ENCODE measurements around the gene NCF4.

NCF4 gene

DNA sequence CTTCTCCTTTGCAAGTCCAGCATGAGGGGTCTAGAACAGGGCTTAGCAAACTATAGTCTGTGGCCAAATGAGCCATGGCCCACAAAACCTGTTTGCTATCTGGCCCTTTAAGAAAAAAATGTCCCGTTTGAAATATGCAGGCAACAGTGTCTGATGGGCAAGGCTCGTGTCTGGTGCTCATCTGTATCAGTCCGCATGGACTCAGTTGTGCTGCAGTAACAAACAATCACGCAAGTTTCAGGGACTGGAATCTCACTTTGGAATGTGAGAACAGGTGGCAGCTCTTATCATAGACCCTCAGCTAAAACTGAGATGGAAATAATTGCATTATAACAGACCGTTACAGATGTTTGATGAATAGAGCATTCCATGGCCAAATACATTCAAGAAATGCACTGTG, 24.9 kb upstream of the NCF4 start:
- DNase-seq (ENCODE audit: low read depth in 3 of 3, low spot score in 1 of 3) = no peak

DNA sequence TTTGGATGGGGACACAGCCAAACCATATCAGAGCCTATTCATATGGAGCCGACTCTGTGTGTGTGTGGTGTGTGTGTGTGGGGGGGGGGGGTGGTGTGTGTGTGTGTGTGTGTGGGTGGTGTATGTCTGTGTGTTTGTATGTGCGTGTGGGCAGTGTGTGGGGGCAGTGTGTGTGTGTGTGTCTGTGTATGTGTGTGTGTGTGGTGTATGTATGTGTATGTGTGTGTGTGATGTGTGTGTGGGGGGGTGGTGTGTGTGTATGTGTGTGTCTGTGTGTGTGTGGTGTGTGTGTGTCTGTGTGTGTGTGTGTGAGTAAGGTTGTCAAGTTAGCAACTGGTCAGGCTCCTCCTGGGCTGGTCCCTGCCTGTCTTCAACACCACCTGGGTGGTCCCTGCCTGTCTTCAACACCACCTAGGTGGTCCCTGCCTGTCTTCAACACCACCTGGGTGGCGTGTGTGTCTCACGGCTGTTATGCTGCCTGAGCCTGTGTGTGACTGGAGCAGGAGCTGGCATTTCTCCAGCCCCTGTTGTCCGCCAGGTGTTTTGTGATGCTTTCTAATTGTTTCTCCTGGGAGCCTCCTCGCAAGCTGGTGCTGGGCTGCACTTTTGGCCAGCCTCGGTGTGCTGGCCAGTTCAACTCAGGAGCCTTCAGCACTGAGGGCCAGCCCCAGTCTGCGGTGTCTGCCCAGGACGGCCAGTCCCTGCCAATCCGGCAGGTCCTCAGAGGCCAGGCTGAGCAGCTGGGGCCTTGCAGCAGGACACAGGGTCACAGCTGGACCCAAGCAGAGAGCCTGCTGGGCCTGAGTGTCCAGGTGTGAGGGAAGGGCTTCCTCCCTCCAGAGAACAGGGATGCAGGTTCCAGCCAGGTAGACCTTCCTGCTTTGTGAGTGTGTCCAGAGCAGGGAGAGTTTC, 22.4 kb upstream of the NCF4 start:
- DNase-seq (ENCODE audit: low read depth in 3 of 3, low spot score in 1 of 3) = no peak

DNA sequence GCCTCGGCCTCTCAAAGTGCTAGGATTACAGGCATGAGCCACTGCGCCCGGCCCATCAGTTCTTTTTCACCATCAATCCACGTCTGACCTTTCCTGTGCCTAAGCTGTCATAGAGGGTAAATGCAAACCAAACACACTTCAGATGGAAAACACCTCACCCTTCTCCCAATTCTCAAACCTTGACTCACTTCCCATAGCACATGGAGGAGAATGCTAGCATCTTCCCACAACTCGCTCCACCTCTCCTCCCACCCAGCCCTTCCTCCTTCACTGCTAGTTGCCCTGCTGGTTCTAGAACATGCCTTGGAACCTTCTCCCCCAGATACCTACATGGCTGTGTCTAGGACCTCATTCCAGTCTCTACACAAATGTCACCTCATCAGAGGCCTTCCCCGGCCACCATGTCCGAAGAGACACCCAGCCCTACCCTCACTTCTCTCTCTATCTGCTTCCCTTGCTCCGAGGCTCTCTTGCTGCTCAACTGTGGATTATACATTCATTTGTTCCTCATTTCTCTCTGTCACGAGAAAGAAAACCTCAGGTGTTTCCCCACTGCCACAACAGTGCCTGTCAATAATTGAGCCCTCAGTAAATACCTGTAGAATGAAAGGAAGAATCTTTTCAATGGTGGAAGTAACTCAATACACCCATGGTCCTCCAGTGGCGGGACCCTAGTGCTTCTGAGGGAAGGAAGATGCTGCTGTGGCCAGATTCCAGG, 21.3 kb upstream of the NCF4 start:
- DNase-seq (ENCODE audit: low read depth in 3 of 3, low spot score in 1 of 3) = no peak

DNA sequence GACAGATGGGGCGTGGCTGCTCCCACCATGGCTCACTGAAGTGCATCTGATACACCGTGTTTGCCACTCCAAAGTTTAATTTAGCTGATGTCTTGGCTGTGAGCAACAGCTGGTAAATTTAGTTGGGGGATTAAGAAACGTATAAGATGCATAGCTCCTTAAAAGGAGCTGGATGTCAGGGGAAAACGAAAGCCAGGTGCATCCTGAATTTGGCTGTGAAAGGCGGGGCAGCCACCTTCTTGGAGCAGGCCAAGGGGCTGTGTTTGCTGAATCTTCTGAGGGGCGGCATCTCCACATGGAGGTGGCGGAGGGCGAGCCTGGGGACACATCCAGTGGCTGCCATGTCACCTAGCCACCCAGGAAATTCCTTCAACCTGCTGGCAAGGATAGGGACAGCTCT, 20.7 kb upstream of the NCF4 start:
- DNase-seq (ENCODE audit: low read depth in 3 of 3, low spot score in 1 of 3) = no peak

DNA sequence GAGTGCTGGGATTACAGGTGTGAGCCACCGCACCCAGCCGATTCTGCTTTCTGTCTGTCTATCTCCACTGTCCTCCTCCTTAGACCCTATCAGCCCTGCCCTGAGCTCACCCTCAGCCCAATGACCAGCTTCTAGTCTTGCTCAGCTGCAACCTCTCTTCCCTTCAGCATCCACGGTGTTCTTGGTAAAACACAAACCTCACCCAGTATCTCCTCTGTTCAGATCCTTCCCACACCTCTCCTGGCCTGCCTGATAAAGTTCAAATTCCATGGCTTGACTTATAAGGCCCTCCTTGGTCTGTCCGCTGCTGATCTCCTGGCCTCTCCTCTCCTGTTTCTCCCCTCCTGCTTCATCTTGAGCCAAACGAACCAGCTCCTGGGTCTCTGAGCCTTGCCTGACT, 14.5 kb upstream of the NCF4 start:
- no peak for DNase-seq (ENCODE audit: low read depth in 3 of 3, low spot score in 1 of 3)

DNA sequence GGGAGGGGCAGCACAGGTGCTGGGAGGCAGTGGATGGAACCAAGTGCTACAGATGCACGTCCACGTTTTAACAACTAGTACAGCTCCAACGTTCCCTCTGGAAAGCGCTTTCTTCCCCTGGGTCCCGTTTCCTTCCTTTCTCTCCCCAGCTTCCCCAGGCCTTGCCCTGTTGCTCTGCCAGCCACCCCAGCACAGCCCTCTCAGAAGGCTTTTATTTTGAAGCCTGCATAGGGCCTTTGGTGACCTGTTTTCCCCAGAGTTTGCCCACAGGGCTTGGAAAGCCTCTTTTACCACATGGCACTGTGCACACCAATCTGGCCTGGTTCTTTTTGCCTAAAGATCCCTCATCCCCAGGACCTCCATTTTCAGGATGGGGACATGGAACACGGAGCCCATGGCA, 13.9 kb upstream of the NCF4 start:
- DNase-seq (ENCODE audit: low read depth in 3 of 3, low spot score in 1 of 3) = no peak

DNA sequence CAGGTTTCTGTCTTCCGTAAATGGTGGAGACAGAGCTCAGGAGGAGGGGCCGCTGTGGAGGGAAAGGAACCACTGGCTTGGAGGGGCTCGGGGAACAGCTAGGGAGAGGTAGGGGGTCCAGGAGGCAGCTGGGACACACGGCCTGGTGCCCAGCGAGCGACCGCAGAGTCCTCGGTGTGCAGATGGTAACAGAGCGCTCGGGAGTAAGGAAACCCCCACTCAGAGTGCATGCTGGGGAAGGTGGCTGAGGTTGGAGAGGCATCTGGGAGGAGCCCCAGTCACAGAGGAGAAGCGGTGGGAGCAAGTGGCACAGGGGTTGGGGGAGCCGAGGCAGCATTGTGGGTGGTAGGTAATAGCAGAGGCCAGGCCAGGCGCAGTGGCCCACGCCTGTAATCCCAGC, 10.8 kb upstream of the NCF4 start:
- no peak for DNase-seq (ENCODE audit: low read depth in 3 of 3, low spot score in 1 of 3)

DNA sequence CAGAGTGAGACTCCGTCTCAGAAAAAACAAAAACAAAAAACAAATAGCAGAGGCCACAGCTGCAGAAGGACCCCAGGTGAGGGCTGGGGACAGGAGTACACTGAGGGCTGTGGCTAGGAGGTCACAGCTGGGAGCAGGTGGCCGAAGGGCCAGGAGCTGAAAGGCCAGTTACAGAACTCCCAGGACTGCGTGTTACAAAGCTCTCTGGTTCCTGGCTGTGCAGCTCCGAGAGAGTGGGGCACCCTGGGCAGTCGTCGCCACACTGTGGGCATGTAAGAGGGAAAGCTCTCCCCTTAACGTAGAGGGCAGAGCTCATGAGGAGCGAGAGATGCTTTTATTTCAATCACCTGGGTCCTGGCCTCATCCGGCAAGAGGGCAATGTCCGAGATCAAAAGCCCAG, 10.1 kb upstream of the NCF4 start:
- no peak for DNase-seq (ENCODE audit: low read depth in 3 of 3, low spot score in 1 of 3)

DNA sequence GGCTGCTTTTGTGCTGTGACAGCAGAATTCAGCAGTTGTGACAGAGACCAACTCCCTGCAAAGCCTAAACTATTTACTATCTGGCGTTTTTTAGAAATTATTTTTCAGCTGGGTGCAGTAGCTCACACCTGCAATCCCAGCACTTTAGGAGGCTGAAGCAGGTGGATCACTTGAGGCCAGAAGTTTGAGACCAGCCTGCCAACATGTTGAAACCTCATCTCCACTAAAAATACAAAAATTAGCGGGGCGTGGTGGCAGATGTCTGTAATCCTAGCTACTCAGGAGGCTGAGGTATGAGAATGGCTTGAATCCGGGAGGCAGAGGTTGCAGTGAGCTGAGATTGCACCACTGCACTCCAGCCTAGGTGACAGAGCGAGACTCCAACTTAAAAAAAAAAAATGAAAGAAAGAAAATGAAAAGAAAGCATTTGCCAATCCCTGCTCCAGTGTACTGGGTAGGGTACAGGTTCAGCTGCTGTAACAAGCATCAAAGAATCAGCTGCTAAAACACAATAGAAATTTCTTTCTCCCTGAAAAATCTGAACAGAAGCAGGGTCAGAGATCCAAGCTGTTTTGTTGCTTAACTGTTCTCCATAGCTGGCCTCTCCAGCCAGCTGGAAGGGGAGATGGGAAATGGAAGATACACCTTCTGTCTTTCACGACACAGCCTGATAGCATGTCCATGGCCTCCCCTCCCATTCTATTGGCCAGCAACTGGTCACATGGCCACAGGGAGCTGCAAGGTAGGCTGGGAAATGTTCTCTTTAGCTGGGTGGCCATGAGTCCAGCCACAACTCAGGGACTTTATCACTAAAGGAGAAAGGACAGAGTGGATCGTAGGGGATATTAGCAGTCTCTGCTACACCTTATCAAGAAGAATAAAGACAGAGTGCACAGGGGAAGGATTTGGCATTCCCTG, 8.5 kb upstream of the NCF4 start:
- DNase-seq (ENCODE audit: low read depth in 3 of 3, low spot score in 1 of 3) = no peak

DNA sequence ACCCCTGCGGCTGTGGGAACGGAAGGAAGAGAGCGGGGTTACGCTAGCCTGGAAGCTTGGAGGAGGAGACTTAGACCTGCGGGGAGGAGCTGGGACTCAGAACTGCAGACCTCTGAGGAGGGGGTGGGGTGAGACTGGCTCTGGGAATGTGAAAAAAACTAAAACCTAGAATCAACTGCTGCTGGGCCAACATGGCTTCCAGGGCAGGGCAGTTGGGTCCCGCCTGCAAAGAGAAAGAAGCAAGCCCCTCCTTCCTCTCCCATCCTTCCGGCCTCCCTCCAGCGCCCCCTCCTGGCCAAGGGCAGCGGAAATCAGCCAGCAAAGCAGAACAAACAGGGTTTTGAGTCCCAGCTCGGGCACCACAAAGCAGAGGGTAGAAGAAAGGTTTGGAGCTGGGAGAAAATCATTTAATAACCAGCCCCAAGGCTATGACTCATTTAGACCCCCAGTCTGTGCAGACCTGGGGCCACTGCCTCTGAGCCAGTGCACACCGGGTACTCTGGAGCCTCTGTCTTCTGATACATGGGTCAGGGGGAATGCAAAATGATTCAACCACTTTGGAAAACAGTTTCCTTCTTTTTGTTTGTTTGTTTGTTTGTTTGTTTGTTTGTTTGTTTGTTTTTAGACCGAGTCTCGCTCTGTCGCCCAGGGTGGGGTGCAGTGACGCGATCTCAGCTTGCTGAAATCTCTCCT, 7.3 kb upstream of the NCF4 start:
- DNase-seq (ENCODE audit: low read depth in 3 of 3, low spot score in 1 of 3) = peak; percentile 66 to 88 (median 74)

DNA sequence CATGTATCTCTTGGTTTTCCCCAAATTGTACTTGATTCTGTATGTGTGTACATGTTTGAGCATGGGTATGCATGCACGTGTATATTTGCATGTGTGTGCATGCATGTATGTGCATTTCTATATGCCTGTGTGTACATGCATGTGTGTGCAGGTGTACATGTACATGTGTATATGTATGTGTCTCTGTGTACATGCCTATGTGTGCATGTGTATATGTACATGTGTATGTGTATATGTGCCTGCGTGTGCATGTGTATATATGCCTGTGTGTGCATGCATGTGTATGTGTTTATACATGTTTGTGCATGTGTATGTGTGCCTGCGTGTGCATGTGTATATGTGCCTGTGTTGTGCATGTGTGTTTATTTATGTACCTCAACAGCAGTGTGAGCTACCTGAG, 5.3 kb upstream of the NCF4 start:
- DNase-seq (ENCODE audit: low read depth in 3 of 3, low spot score in 1 of 3) = no peak

DNA sequence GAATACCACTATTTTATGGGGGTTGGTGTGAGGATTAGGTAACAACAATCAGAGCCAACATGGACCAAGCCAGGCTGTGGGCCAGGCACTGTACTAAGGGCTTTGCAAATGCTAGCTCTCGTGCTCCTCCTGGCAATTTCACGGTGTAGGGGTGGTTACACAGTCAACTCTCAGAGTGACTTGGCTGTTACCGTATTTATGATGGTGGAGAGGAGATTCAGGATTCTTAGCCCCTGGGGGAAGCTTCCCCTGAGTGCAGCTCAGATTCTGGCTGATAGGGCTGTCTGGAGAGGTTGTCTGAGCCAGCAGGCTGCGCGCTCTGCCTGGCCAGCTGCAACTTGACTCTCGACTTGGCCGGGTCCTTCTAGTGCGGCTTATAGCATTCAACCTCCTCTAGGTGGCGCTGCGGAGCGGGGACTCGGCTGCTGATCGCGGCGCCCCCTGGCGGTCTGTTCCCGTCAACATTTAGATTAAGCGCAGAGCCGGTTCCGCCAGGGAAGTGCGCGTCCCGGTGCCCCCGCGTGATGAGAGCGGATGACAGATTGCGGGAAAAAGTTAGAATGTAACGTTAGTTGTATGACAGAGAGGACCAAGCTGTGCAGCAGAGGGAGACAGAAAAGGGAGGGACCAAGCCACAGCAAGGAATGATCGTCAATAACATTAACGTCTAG, 4.5 kb upstream of the NCF4 start:
- DNase-seq (ENCODE audit: low read depth in 3 of 3, low spot score in 1 of 3) = peak; percentile 80 to 98 (median 90)

DNA sequence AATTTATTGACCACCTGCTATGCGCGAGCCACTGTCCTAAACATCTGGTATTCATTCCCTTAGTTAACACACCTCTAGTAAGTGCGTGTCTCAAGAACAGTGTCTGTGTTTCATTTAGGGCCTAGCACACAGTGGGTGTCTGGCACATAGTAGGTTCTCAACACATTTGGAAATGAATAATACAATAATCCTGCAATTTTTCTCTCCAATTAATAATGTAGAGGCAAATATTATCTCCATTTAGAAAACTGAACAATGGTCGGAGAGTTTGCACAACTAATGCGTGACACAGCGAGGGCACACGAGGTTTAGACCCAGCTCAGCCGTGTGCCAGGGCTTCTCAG, 4.0 kb upstream of the NCF4 start:
- DNase-seq (ENCODE audit: low read depth in 3 of 3, low spot score in 1 of 3) = no peak

DNA sequence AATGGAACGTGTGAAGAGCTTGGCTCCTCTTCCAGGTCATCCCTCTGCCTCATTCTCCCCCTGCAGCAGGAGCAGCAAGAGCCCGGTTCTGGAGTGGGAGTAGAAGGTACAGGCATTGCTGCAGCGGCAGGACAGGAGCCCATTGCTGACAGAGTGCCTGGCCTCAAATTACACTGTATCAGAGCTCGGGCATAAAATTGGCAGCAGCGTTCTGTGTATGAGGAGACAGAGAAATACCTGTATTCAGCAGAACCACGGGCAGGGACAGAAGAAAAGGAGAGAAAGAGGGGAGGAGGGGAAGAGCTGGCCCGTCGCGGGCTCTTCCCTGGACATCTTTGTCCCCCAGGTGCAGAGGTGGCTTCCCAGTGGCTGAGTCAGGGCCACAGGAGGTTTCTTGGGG, 2.6 kb upstream of the NCF4 start:
- no peak for DNase-seq (ENCODE audit: low read depth in 3 of 3, low spot score in 1 of 3)

DNA sequence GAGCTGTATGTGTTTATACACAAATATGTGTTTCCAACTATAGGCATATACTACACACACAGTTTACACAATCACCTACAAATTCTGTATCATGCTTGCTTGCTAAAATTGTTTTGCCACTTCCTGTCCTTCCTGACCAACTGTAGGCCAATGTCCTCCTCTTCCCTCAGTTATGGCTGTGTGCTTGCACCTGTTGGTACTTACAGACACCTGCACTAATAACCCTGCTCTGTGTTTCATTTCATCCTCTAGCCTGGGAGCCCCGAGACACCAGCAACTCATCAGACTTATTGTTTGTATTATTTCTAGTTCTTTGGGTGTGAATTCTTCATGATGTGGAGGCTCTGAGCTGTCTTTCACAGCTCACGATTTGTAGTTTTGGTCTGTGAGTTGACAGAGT, 1.8 kb upstream of the NCF4 start:
- DNase-seq (ENCODE audit: low read depth in 3 of 3, low spot score in 1 of 3) = no peak

DNA sequence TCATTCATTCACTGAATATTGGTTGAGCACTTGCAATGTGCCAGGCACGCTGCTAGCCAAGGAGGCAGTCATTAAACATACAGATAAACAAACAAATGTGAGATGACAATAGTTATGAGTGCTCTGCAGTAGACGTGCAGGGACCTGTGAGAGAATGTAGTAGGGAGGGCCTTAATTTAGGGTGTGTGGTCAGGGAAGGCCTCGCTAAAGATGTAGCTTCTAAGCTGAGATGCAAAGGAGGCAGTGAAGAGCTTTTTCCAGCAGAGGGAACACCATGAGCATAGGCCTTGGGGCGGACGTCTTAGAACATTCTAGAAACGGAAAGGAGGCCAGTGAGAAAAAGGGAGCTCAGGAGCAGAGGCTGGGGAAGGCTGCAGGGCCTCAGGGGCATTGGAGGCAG, 789 bp upstream of the NCF4 start:
- DNase-seq (ENCODE audit: low read depth in 3 of 3, low spot score in 1 of 3) = no peak

DNA sequence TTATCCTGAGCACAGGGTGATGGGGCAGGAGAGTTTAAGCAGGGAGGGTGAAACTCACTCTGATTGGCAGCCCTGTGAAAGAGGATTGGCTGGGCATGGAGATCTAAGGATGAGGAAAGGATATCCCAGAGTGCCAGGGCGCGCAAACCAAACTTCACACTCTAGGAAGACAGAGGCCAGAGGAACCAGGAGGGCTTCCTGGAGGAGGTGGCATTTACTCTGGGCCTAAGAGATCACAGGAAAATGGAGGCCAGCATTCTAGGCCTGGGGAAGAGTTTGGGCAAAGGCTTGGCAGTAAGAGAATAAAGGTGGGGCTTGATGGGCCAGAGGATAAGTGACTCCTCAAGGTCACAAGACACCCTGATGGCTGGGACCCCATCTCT, 377 bp upstream of the NCF4 start:
- no peak for DNase-seq (ENCODE audit: low read depth in 3 of 3, low spot score in 1 of 3)

DNA sequence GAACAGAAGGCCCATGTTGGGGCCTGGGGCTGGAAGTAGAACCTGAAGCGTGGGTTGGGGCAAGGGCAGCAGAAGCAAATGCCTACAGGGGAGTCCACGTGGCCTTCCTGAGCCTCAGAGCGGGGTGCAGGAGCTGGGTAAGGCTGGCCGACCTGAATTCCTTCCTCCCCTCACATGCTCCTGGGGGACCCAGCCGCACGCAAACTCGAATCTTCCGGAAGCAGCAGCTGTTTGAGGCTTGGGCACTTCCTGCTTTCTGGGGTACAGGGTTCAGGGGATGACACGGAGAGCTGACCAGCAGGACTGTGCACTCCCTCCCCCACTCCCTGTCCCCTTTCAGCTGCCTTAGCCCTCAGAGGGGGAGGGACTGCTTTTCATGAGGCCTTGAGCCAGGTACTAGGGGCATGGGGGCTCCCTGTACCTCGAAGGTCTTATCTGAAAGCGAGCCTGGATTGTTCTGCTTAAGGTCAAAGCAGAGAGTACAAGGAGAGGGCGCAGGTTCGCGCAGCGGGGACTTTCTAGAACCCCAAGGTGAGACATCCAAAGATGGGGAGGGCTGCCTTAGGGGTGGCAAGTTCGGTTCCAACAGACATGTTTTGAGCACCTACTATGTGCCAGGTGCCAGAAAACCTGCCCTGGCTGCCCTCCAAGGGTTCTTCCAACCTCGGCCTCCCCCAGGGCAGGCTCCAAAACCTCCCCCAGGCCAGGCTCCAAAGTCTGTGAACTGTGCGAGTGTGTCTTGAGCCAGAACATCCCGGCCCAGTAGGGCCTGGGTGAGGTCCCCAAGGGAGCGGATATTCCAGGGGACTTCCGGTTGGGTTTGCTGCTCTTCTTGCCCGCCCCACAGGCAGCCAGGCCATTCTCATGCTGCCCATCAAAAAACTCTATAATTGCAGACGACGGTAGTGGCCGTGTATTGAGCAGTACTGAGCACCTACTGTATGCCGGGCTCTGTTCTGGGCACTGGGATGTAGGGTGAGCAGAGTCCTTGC, 1.7 kb downstream of the NCF4 start:
- no peak for DNase-seq (ENCODE audit: low read depth in 3 of 3, low spot score in 1 of 3)

DNA sequence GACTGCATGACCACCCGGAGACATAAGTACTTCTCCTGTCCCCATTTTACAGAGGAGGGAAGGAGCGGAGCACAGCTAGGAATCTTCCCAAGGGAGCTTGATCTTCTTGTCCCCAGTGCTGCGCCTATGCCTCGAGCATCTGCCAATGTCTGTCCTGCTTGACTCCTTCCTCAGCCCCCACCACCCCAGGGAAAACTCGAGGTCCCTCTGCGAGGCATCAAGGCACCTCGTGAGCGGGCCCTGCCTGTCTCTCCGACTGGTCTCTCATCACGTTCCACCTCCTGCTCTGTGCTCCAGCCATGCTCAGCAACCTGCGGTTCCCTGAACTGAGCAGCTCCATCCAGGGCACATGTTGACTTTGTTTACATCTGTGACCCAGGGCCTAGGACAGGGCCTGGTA, 2.5 kb downstream of the NCF4 start:
- no peak for DNase-seq (ENCODE audit: low read depth in 3 of 3, low spot score in 1 of 3)

All from stimulated activated CD4-positive, alpha-beta T cell treated with anti-CD3 and anti-CD28 coated beads, TNF-alpha, amount 100 ng/mL, for 1 hour (primary cell).